Smooth muscle cell of the brain vasculature (primary cell): Measurements from ENCODE around the gene DDX27.

ENCODE experiments used
- DNase-seq: peaks from one replicate; pipeline ENCODE4 v3.0.0-alpha.2; 2012; ENCODE audit warnings: low read depth, low spot score

Gene DDX27

DNA sequence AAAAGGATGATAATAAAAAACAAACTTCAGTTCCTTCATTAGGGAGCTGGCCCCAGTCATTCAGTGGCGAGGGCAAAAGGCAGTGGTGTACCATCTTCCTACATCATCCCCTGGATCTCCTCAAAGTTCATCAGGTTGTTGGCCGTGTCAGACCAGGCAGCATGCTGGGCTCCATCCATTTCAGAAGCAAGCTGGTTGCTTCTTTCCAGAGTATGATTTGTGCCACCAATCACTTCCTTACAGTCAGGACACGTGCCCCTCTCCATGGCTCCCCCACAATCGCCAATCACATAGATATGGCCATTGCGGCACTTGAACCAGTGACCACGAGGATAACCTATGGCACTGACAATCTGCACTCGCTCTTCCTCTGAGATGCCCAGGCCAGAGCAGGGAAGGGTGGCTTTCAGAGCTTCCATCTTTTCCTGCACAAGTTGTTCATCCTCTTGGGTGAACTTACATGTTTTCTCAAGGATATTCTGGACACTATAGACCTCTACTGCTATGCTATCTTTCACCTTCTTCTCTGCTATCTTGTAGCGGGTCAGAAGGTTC, 28.0 kb downstream of the DDX27 start:
- DNase-seq, result no peak

DNA sequence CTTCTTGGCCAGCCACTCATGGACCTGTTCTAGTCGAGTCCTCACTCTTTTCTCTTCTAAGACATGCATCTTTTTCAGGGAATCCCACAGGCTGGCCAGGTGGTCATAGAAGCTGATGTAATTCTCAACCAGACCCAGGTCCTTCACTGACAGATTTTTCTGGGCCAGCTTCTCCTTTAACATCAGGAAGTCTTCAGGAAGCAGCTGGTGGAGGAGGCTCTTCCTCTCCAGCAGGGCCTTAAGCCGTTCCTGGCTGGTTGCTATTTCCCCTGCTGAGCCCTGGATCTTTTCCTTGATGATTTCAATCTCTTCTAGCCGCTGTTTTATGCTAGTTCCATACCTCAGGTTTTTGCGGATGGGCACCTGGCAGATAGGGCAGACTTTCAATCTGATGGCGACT, 28.6 kb downstream of the DDX27 start:
- no peak for DNase-seq

- DNase-seq, result no peak
Measured at GRCh38 chr20:49248301-49248700, 29.1 kb downstream of the DDX27 start.

DNA sequence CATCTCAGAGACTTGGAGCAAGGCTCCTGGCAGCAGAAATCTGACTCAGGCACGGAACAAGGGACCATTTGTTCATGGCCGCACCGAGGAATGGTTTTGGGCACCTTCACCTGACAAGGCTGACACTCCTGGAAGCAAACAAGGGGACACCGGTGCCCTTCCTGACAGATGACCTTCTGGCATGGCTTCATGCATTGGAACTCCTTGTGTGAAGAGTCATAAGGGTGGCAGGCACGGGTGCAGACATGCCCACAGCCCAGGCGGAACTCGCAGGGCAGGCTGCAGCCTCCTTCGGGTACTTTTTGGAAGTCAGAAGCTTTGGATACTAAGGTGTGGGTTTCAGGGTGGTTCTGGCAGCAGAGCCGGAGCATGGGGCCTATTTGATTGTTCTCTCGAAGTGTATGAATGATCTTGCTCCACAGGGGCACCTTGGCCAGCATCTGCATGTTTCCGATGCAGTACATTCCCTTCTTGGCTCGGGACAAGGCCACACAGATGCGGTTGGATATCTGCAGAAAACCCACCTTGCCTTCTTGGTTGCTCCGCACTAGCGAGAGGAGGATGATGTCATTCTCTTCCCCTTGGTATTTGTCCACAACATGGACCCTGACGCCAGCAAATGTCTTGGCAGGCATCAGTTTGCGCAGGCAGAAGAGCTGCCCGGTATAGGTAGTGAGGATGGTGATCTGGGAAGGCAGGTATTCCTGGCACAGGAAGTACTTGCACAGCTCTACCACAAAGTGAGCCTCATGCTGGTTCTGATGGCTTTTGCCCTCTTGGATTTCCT, 29.9 kb downstream of the DDX27 start:
- DNase-seq, result no peak

DNA sequence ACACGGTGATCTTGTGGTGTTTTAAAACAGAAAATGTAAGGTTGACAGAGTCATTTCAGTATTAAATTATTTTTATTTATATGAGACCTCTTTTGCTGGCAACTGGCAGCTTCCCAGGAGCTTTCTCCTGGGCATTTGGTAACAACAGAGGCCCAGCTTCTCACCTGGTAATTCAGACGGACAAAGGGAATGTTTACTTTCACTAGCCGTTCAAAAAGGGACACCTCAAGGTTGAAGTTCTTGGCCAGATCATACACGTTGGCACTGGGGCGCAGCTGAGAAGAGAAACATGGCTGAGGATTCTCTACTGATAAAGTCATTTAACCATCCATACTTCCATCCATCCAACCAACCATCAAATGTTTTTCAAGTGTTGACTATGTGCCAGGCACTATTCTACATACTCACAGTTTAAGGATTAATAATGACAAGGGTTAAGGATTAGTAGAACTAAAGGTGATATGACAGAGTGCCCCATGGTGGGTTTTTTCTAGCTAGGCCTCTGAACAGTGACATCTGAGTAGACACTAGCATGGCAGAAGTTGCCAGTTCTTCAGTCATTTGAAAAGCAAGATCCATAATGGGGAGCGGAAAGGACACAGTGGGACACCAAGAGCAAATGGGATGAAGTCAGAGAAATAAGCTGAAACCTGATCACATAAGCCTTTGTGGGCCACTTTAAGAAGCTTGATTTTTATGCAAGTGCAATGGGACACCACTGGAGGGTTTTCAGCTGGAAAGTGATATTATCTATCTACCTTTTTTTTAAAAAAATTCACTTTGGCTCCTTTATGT, 33.5 kb downstream of the DDX27 start:
- no peak for DNase-seq

DNA sequence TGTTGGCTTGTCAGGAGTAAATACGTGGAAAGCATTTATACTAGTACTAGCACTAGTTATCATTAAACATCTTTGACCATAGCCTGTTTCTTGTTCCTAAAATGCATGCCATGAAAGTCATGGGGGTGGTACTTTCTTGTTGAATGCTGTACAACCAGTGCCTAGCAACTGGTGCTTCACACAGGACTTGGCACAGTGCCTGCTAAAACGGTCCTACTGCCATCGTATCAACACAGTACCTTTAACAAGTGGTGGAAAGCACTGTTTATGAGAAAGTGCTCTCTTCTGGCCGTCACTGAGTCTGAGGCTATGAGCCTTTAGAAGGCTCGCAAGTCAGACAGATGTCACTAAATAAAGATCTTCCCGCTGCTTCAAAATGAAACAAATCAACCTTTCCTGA, 37.0 kb downstream of the DDX27 start:
- DNase-seq, result no peak

DNA sequence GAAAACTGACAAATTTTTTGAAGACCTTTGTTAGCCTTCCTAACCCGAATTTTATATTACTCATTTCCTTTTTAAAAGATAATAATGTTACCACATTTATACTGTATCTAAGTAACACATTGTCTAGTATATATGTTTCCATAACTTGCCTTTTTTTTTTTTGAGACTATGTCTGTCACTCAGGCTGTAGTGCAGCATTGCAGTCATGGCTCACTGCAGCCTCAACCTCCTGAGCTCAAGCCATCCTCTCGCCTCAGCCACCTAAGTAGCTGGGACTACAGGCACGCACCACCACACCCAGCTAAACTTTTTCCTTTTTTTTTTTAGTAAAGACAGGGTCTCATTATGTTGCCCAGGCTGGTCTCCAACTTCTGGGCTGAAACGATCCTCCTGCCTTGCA, 40.1 kb downstream of the DDX27 start:
- DNase-seq, result no peak

DNA sequence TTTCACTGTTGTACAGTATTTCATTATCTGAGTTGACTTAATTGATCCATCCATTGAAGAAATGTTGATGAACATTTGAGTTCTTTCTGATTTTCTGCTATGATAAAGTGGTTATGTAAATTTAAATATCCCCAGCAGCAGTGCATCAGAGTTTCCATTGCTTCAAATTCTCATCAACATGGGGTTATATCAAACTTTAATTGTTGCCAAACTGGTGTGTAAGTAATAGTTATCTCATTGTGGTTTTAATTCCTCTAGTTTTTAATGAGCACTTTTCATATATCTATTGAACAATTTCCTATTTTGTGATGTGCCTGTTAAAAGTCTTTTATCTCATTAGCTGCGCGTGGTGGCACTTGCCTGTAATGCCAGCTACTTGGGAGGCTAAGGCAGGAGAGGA, 40.6 kb downstream of the DDX27 start:
- DNase-seq, result no peak

GRCh38 chr20:49260218-49260617, 41.0 kb downstream of the DDX27 start:
- DNase-seq, result no peak

GRCh38 chr20:49261173-49261572, 42.0 kb downstream of the DDX27 start:
- DNase-seq, result no peak

DNA sequence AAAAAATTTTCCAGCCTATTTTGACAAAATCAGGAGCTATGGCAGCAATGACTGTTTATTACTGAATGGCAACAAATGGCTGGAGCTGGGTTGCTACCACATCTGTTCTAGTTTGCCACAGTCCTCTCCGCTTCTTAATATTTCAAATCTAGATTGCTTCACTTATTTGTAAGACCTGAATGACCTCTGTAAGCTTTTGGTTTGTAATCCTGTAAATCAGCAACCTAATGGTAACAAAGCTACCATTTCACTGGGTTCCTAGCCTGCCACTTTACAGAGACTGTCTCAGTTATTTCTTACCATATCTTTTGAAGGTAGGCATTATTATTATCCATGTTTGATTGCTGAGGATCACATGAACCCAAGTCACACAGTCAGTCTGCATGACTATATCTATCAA, 43.2 kb downstream of the DDX27 start:
- DNase-seq, result no peak

DNA sequence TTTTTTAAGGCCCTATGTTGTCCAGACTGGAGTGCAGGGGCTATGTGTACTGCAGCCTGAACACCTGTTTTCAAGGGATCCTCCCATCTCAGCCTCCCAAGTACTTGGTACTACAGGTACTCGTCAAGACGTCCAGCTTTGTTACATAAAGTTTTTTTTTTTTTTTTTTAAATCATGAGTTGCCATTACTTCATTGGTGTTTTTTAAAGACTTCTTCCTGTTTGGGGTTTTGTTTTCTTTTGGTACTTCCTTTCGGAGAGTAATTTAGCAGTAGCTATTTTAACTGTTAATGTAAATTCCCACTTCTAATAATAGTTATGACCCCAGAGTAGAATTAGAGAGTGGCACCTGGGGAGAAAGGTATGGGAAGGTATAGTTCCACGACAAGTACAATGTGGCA, 48.1 kb downstream of the DDX27 start:
- no peak for DNase-seq

DNA sequence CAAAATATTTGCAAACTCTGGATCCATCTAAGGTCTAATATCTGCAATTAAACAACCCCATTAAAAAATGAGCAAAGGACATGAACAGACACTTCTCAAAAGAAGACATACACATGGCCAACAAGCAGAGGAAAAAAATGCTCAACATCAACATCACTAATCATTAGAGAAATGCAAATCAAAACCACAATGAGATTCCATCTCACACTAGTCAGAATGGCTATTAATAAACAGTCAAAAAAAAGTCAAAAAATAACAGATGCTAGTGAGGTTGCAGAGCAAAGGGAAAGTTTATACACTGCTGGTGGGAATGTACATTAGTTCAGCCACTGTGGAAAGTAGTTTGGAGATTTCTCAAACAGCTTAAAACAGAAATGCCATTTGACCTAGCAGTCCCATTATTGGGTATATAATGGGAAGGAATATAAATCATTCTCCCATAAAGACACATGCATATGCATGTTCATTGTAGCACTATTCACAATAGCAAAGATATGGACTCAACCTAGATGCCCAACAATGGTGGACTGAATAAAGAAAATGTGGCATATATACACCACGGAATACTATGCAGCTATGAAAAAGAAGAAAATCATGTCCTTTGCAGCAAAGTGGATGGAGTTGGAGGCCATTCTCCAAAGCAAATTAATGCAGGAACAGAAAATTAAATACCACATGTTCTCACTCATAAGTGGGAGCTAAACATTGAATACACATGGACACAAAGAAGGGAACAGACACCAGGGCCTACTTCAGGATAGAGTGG, 49.6 kb downstream of the DDX27 start:
- DNase-seq, result no peak

DNA sequence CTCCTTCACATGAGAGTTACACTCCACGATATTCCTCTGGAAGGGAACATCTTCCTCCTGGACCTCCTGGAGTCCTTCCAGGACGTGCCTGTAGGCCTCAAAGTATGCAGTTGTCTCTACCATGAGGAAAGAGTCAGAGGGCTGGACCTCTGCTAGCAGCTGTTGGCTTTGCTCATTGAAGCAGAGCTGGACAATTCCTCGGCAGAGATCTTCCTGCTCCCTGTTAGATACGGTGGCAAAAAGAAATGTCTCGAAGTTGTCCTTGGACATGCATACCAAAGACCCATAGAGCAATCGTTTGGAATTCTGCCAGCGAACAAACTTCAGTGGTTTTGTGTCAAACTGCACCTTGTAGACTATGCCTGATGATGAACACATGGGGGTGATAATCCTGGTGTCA, 51.0 kb downstream of the DDX27 start:
- DNase-seq, result no peak

- DNase-seq, result no peak
Measured at GRCh38 chr20:49270736-49271135, 51.5 kb downstream of the DDX27 start.

DNA sequence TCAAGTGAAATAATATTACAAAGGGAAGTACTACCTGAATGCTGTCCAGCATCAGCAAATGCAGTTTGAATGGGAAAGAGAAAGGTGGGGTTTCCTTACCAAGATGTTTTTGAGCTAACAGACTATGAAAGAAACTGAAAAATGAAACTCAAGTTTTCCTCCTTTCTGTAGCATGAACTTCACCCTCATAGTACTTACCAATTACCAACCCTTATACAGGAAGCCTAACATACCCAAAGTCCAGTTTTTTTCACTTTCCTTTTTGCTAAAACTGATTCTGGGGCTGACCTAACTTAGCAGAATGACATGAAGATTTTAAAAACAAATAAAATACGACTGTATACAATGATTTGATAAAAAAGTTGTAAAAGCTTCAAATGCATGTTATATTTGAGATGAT, 53.4 kb downstream of the DDX27 start:
- DNase-seq, result no peak

GRCh38 chr20:49273696-49274277, 54.6 kb downstream of the DDX27 start:
- no peak for DNase-seq

DNA sequence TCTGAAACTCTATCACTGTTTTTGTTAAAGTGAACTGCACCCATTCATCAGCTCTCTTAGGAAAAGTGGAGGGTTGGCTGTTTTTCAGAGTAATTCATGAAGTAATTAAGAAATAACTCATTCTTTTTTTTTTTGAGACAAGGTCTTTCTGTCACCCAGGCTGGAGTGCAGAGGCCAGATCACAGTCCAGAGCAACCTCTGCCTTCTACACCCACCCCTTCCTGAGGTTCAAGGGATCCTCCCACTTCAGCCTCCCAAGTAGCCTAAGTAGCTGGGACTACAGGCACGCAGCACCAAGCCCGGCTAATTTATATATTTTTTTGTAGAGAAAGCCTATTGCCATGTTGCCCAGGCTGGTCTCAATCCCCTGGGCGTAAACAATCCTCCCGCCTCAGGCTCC, 56.0 kb downstream of the DDX27 start:
- no peak for DNase-seq

GRCh38 chr20:49275636-49276035, 56.4 kb downstream of the DDX27 start:
- DNase-seq, result no peak

DNA sequence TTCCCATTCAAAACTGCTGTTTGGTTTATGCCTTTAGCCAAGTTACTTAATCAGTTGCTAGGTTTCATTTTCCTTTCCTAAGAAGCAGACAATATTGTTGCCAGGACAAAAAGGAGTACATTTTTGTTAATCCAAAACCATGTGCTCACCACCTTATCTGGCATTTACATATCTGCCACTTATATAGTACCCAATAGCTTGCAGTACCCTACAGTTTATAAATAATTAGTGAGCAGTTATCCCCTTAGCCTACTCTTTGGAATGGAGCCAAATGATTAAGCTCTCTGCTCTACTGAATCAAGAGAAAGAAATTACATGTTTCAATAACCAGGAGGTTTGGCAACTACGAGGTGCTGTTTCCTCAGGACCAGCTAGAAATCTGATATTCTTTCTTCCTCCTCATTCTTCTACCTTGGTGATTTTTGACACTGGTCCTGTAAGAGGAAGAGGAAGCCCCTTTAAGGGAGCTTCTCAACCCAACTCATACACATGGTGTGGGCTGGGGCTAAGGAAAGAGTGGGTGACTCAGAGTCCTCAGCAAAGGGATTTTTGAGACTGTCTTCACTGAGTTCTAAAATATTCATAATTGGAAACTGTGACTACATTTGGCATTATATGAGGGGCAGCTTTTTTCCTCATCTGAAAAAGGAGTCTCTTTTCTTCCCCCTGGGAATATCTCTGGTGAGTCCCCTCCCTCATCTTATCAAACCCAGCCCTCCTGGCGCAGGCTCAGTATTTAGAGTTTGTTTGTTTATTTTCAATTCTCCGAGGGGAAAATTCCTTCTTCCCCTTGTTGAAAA, 57.1 kb downstream of the DDX27 start:
- DNase-seq, result no peak
